ENCODE measurements around the gene MYBPC3.
"Not testable (repeated sequence)": the region's sequence is repeated elsewhere in the genome, so short reads cannot be mapped to it uniquely, and the experiment has no call there.

Gene MYBPC3

GRCh38 chr11:47336595-47336994 is 15.9 kb downstream of the MYBPC3 start:
- no peak for DNase-seq

- no peak for DNase-seq
Measured at GRCh38 chr11:47335733-47336132, 16.8 kb downstream of the MYBPC3 start.

GRCh38 chr11:47334699-47335411 is 17.6 kb downstream of the MYBPC3 start:
- not testable (repeated sequence) for DNase-seq

- no peak for DNase-seq
Measured at GRCh38 chr11:47333886-47334443, 18.5 kb downstream of the MYBPC3 start.

GRCh38 chr11:47333526-47333845 is 19.0 kb downstream of the MYBPC3 start:
- DNase-seq: no peak

- DNase-seq: no peak
Measured at GRCh38 chr11:47332791-47333525, 19.5 kb downstream of the MYBPC3 start.

GRCh38 chr11:47332303-47332711 is 20.2 kb downstream of the MYBPC3 start:
- DNase-seq: no peak

- DNase-seq: no peak
Measured at GRCh38 chr11:47331454-47332302, 20.8 kb downstream of the MYBPC3 start.

GRCh38 chr11:47329987-47330931 is 22.2 kb downstream of the MYBPC3 start:
- peak in 1 of 2 experiments; percentile 27 for DNase-seq

DNA sequence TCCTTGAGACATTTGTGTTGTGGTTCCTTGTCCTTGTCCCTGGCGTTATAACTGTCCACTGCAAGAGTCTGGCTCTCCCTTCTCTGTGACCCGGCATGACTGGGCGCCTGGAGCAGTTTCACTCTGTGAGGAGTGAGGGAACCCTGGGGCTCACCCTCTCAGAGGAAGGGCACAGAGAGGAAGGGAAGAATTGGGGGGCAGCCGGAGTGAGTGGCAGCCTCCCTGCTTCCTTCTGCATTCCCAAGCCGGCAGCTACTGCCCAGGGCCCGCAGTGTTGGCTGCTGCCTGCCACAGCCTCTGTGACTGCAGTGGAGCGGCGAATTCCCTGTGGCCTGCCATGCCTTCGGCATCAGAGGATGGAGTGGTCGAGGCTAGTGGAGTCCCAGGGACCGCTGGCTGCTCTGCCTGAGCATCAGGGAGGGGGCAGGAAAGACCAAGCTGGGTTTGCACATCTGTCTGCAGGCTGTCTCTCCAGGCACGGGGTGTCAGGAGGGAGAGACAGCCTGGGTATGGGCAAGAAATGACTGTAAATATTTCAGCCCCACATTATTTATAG is 23.0 kb downstream of the MYBPC3 start:
- DNase-seq: no peak

GRCh38 chr11:47328449-47329390 is 23.8 kb downstream of the MYBPC3 start:
- DNase-seq: no peak

DNA sequence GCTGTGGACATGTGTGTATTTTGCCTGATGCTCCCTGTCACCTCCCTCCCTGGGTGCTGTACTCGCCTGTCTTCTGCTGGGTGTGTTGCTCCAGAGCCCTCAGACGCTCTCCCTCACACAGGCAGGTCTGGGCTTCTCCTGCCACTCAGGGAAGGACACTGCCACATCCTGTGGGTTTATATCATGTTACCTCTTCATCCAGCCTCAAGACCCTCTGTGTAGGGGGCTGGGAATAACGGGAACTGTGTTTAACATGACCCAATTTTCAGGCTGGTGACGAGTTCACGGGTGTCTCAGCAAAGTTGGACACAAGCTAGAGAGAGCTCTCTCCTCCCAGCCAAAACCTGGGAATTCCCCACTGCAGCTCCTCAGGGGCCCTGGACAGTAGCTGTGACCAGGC is 24.6 kb downstream of the MYBPC3 start:
- no peak for DNase-seq

DNA sequence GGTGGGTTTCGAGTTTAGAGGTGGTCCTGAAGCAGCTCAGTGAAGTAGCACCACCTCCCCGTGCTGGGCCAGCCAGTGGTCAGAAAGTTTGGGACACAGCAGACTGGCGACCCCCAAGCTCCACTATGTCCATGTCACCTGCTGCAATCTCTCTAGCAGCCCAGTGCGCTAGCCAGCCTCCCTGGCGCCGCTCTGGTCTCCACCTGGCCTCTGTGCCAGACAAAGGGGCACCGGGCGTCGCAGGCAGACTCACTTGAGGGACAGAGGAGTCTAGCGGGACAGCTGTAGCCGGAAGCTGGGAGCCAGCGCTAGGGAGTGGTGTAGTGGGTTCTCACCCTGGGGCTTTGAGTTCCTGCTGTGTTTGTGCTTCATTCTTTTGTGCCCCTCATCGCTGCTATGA is 25.5 kb downstream of the MYBPC3 start:
- DNase-seq: no peak

- DNase-seq: no peak
Measured at GRCh38 chr11:47326198-47326597, 26.3 kb downstream of the MYBPC3 start.

DNA sequence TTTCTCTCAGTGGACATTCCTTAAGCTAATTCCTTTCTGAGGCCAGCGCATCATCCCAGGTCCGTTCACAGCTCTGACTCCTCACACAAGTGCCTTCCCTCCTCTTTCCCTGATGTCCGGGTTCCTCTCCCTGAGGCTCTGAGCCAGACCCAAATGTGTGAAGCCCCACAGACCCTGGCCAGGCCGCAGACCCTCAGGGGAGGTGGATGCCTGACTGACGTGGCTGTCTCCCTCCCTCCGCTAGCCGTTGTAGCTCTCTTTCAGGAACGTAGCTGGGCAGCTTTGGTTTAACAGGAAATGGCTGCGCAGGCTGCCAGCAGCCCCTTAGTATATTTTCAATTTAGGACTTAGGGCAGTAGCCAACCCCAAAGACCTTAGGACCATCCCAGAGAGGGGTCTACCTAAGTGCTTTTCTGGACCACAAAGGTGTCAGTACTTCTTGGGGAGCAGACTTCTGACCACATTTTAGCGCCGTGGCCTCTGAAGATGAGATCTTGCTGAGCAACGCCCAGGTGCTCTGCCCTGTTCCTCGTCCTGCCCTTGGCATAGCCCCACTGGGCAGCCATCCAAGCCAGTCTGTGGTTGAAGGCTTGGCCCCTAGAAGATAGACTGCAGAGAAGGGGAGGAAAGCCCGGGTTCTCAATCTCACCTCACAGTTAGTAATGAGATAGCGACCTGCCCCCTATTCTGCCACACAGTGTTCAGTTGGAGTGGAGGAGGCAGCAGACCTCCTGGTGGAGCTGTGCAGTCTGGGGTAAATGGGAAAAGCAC is 27.0 kb downstream of the MYBPC3 start:
- no peak for DNase-seq

- no peak for DNase-seq
Measured at GRCh38 chr11:47324520-47324919, 28.0 kb downstream of the MYBPC3 start.

GRCh38 chr11:47318166-47318565 is 34.3 kb downstream of the MYBPC3 start:
- DNase-seq: no peak

- DNase-seq: no peak
Measured at GRCh38 chr11:47317064-47317828, 35.3 kb downstream of the MYBPC3 start.

DNA sequence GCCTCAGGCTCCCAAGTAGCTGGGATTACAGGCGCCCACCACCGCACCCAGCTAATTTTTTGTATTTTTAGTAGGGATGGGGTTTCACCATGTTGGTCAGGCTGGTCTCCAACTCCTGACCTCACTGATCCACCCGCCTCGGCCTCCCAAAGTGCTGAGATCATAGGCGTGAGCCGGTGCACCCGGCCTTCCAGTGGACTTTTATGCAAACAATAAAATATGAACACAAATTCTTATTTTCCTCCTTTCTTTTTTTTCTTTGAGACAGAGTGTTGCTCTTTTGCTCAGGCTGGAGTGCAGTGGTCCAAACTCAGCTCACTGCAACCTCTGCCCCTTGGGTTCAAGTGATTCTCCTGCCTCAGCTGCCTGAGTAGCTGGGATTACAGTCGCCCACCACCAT is 36.0 kb downstream of the MYBPC3 start:
- not testable (repeated sequence) for DNase-seq
